GM04504 (cell line): ENCODE results near the gene EBP.
"Not testable (repeated sequence)": the region's sequence is repeated elsewhere in the genome, so short reads cannot be mapped to it uniquely, and the experiment has no call there.

Experiments used
- DNase-seq: peaks from one replicate; pipeline ENCODE4 v3.0.0-alpha.2; 2012; ENCODE audit warnings: low read depth

Gene EBP

DNA sequence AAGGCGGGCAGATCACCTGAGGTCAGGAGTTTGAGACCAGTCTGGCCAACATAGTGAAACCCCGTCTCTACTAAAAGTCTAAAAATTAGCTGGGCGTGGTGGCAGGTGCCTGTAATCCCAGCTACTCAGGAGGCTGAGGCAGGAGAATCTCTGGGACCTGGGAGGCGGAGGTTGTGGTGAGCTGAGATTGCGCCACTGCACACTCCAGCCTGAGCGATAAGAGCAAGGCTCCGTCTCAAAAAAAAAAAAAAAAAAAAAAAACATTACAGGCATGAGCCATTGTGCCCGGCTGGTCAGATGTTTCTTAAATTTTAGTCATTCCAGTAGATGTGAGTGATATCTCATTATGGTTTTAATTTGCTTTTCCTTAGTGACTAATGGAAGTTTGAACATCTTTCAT is 4.2 kb downstream of the EBP start:
- DNase-seq = not testable (repeated sequence)

DNA sequence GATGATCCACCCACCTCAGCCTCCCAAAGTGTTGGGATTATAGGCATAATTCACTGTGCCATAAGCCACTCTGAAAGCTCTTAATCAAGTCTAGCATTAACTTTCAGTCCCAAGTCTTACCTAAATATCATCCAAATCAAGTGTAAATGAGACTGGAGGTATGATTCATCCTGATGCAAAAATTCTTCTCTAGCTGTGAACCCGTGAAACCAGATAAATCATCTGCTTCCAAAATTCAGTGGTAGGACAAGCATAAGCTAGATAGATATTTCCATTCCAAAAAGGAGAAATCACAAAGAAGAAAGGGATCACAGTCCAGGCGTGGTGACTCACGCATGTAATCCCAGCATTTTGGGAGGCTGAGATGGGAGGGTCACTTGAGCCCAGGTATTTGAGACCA is 9.1 kb downstream of the EBP start:
- no peak for DNase-seq

- DNase-seq = peak; percentile 59
Observed at GRCh38 chrX:48531358-48531959, 9.9 kb downstream of the EBP start.

DNA sequence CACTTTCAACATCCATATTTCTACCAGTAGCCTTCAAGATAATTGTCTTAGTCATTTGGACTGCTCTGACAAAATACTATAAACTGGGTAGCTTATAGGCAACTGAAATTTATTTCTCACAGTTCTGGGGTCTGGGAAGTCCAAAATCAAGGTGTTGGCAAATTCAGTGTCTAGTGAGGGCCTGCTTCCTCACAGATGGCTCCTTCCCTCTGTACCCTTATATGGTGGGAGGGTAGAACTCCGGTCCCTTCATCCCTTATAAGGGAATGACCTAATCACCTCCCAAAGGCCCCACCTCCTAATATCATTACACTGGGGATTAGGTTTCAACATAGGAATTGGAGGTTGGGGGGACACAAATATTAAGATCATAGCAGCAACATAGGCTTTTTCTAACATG is 10.6 kb downstream of the EBP start:
- no peak for DNase-seq

- no peak for DNase-seq
Observed at GRCh38 chrX:48533165-48533564, 11.6 kb downstream of the EBP start.

GRCh38 chrX:48538641-48539344 is 17.2 kb downstream of the EBP start:
- no peak for DNase-seq

- peak; percentile 90 for DNase-seq
Observed at GRCh38 chrX:48539345-48540027, 17.9 kb downstream of the EBP start, which contains the start of gene TBC1D25. TBC1D25 (plus strand) TSS chrX:48539714; CDS start chrX:48539798, 84 bp downstream.

DNA sequence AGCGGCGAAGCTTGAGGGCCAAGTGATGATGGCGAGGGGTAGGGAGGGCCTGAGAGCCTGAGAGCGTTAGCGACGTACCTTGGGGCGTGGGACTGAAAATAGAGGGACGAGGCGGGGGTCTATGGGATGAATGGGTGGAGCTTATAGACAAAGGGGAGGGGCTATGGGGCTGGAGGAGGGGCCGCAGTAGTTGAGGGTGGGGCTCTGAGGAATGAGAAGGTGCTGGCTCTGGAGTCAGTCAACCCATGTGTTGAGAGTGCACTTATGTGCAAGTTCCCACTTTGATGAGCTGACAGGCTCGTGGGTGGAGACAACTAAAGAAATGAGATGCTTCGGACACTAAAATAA is 18.4 kb downstream of the EBP start:
- no peak for DNase-seq

GRCh38 chrX:48540480-48540879 is 18.9 kb downstream of the EBP start:
- DNase-seq = no peak

GRCh38 chrX:48541140-48541814 is 19.7 kb downstream of the EBP start:
- DNase-seq = no peak

GRCh38 chrX:48548871-48549270 is 27.3 kb downstream of the EBP start:
- DNase-seq = no peak

DNA sequence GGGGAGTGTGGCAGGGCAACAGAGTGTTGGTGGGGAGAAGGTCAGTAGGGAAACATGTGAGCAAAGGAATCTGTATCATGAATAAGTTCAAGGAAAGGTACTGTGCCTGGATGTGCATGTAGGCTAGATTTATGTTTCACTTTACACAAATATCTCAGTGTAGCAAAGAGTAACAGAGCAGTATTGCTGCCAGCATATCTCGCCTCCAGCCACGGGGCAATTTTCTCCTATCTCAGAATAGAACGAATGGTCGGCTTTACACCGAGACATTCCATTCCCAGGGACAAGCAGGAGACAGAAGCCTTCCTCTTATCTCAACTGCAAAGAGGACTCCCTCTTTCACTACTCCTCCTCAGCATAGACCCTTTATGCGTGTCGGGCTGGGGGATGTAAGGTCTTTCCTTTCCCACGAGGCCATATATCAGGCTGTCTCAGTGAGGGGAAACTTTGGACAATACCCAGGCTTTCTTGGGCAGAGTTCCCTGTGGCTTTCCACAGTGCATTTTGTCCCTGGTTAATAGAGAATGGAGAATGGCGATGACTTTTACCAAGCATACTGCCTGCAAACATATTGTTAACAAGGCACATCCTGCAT is 34.2 kb downstream of the EBP start:
- not testable (repeated sequence) for DNase-seq

DNA sequence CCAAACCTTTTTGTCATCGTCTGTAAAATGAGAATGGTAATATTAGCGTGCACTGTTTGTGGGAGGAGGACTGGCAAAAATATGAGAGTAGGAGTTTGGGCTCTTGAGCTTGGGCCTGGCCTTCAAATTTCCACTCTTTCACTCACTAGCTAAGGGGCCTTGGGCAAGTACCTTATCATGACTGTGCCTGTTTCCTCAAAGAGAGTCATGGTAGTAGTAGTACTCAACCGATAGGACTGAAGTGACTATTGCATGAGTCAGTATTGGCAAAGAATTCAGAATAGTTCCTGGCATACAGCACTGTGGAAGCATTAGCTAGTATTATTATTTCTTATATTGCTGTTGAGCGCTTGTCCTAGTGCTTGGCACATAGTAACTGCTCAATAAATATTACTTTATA is 36.7 kb downstream of the EBP start:
- DNase-seq = peak; percentile 28

GRCh38 chrX:48559636-48560035 is 38.0 kb downstream of the EBP start:
- DNase-seq = no peak

DNA sequence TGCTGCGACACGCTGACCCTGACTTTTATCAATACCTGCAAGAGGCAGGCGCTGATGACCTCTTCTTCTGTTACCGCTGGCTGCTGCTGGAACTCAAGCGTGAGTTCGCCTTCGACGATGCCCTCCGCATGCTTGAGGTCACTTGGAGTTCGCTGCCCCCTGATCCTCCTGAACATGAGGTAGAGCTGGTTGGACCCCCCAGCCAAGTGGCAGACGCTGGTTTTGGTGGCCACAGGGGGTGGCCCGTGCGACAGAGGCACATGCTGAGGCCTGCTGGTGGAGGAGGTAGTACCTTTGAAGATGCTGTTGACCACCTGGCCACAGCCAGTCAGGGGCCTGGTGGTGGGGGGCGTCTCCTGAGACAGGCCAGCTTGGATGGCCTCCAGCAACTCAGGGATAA is 38.4 kb downstream of the EBP start:
- DNase-seq = no peak

DNA sequence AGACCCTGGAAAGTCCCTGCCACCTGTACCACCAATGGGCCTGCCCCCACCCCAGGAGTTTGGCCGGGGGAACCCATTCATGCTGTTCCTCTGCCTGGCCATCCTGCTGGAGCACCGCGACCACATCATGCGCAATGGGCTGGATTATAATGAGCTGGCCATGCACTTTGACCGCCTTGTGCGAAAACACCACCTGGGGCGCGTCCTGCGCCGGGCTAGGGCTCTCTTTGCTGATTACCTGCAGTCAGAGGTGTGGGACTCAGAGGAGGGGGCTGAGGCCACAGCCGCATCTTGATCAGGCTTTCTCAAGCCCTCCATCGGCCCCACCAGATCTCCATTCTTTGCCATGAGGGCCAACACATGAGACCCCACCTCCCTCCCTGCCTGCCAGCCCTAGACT is 39.1 kb downstream of the EBP start:
- no peak for DNase-seq

- peak; percentile 29 for DNase-seq
Observed at GRCh38 chrX:48569958-48570357, 48.4 kb downstream of the EBP start.

GRCh38 chrX:48573690-48574269 is 52.2 kb downstream of the EBP start:
- no peak for DNase-seq

DNA sequence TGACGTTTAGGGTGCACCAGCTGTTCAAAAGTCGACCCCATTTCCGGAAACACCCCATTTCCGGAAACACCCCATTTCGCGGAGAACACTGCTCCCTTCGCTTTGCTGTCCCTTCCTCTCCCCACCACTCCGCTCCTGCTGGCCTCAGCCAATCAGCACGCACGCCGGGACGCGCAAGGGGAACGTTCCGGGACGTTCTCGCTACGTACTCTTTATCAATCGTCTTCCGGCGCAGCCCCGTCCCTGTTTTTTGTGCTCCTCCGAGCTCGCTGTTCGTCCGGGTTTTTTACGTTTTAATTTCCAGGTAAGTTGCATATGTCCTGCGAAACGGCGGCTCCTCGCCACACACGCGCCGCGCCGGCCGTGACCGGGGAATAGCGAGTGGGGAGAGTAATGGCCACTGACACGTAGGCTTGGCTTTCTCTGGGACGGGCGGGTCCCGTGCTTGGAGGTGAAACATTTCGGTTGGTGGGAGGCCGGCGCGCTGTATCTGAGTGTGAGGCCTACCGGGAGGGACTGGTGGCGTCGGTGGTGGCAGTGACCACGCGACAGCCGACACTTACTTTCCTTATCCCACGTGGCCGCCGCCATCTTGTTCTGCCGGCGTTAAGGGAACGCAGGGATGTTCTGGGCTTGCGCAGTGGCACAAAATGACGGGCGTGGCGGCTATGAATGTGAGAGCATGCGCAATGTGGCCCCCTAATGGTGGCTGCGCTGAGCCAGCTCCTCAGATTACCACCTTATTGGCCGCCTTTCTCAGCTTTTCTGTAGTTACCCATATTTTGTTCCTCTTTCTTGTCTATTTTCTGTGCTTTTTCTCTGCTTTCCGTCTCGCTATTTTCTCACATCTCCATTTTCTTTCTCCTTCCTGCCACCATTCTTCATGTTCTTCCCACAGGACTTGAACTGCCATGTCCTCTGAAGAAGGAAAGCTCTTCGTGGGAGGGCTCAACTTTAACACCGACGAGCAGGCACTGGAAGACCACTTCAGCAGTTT is 53.0 kb downstream of the EBP start, which contains the start of gene RBM3:
TSS of gene RBM3 (plus strand) at position 215 of the 997 bp plus-strand sequence. CDS start at position 912, 697 bp downstream.
- DNase-seq = peak; percentile 83

DNA sequence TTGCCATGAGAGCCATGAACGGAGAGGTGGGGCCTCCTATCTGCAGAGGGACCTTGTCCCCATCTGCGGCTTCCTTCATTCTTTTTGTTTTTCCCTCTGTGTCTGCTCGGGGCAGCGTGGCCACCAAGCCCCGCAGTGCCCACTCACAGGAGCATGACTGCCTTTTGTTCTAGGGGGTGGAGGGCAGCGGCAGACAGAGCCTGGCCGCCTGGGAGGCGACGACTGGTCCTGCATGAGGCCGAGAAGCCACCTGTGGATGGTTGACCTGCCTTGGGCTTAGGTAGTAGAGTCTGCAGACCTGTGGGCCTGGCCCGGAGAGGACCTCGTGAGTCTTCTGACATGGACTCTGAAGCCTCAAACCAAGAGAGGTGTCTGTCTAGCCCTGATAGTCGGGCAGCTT is 54.0 kb downstream of the EBP start:
- DNase-seq = no peak

DNA sequence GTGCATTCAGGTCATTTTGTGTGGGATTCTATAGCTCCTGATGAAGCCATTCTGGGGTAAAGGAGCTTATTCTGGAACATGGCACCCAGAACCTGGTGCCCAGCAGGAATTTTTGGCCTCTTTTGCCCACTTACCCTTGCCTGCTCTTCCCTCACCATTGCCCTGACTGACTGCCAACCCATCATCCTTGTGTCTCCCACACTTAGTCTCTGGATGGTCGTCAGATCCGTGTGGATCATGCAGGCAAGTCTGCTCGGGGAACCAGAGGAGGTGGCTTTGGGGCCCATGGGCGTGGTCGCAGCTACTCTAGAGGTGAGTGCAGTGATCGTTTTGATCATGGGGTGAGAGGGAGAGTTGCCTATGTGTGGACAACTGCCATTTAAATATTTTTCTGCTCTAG is 54.5 kb downstream of the EBP start:
- DNase-seq = no peak
